HG03378 (cell line): ENCODE data around the gene SRCIN1.

Experiments used
- ATAC-seq: cut with Tn5 transposase; IDR thresholded peaks from one replicate; pipeline ENCODE4 v1.9.1; 2021; ENCODE audit warnings: mild to moderate bottlenecking, moderate library complexity; ENCODE audit not compliant: unreplicated experiment

Gene SRCIN1

GRCh38 chr17:38617967-38618760 lies 12.4 kb upstream of the SRCIN1 start:
- no peak for ATAC-seq

- ATAC-seq, result no peak
Observed at GRCh38 chr17:38617074-38617860, 11.5 kb upstream of the SRCIN1 start.

GRCh38 chr17:38616361-38616760 lies 10.6 kb upstream of the SRCIN1 start:
- ATAC-seq, result no peak

GRCh38 chr17:38613981-38614779 lies 8.4 kb upstream of the SRCIN1 start:
- no peak for ATAC-seq

- ATAC-seq, result no peak
Observed at GRCh38 chr17:38613525-38613980, 7.8 kb upstream of the SRCIN1 start.

GRCh38 chr17:38611872-38612376 lies 6.2 kb upstream of the SRCIN1 start:
- ATAC-seq, result no peak

- ATAC-seq, result no peak
Observed at GRCh38 chr17:38611070-38611786, 5.5 kb upstream of the SRCIN1 start.

- no peak for ATAC-seq
Observed at GRCh38 chr17:38609280-38610031, 3.7 kb upstream of the SRCIN1 start.

- ATAC-seq, result no peak
Observed at GRCh38 chr17:38608648-38609047, 2.9 kb upstream of the SRCIN1 start.

GRCh38 chr17:38606646-38607611 lies 1.2 kb upstream of the SRCIN1 start:
- no peak for ATAC-seq

- ATAC-seq, result no peak
Observed at GRCh38 chr17:38605411-38605840, 326 bp downstream of the SRCIN1 start.

GRCh38 chr17:38604479-38605403 lies 1.0 kb downstream of the SRCIN1 start:
- ATAC-seq, result no peak

- no peak for ATAC-seq
Observed at GRCh38 chr17:38603786-38604478, 1.8 kb downstream of the SRCIN1 start.

GRCh38 chr17:38602956-38603785 lies 2.6 kb downstream of the SRCIN1 start:
- no peak for ATAC-seq

- no peak for ATAC-seq
Observed at GRCh38 chr17:38602453-38602852, 3.3 kb downstream of the SRCIN1 start.
